HEK293T (cell line): Measurements from ENCODE around the gene BOD1.

Experiments used
- CTCF ChIA-PET: fragments of 350-600 bp; formaldehyde crosslinking; extraction: SDS; loops from one replicate; lab custom pipeline; 2021; ENCODE audit warnings: antibody characterized with exemption, inconsistent platforms; lab: Yijun Ruan, JAX
- POLR2A ChIA-PET: fragments of 350-600 bp; formaldehyde crosslinking; extraction: SDS; loops from one replicate; lab custom pipeline; 2020; ENCODE audit warnings: antibody characterized with exemption, inconsistent platforms; lab: Yijun Ruan, JAX
- DNase-seq: peaks from one replicate; pipeline ENCODE4 v3.0.0; 2012; ENCODE audit warnings: mixed read lengths; ENCODE audit errors: extremely low spot score
- ARNT ChIP-seq: fragments of 450-650 bp; IDR thresholded peaks from 2 replicates; pipeline ENCODE4 v1.6.1; 2017; ENCODE audit warnings: mild to moderate bottlenecking
- BHLHE40 ChIP-seq: fragments of 450-650 bp; IDR thresholded peaks from 2 replicates; pipeline ENCODE4 v1.6.1; 2016; ENCODE audit warnings: mild to moderate bottlenecking, moderate library complexity, borderline replicate concordance
- CTBP1 ChIP-seq: fragments of 450-650 bp; IDR thresholded peaks from 2 replicates; pipeline ENCODE4 v1.6.1; 2016; ENCODE audit warnings: borderline replicate concordance
- ELF4 ChIP-seq: fragments of 450-650 bp; IDR thresholded peaks from 2 replicates; pipeline ENCODE4 v1.6.1; 2017; ENCODE audit warnings: antibody characterized with exemption
- FOXA1 ChIP-seq: fragments of 450-650 bp; IDR thresholded peaks from 2 replicates; pipeline ENCODE4 v1.6.1; 2016; ENCODE audit warnings: mild to moderate bottlenecking
- FOXK2 ChIP-seq: fragments of 450-650 bp; IDR thresholded peaks from 2 replicates; pipeline ENCODE4 v1.6.1; 2016; ENCODE audit warnings: mild to moderate bottlenecking
- FOXM1 ChIP-seq: fragments of 450-650 bp; IDR thresholded peaks from 2 replicates; pipeline ENCODE4 v1.6.1; 2017; ENCODE audit warnings: mild to moderate bottlenecking, borderline replicate concordance
- HDGF ChIP-seq: fragments of 450-650 bp; IDR thresholded peaks from 2 replicates; pipeline ENCODE4 v1.6.1; 2017; ENCODE audit warnings: antibody characterized with exemption, borderline replicate concordance
- L3MBTL2 ChIP-seq: fragments of 450-650 bp; conservative IDR thresholded peaks from 2 replicates; pipeline ENCODE4 v1.6.1; 2016; ENCODE audit warnings: mild to moderate bottlenecking
- LEF1 ChIP-seq: fragments of 450-650 bp; IDR thresholded peaks from 2 replicates; pipeline ENCODE4 v1.6.1; 2017; ENCODE audit warnings: mild to moderate bottlenecking, borderline replicate concordance
- NFRKB ChIP-seq: fragments of 450-650 bp; IDR thresholded peaks from 2 replicates; pipeline ENCODE4 v1.6.1; 2016; ENCODE audit warnings: mild to moderate bottlenecking, moderate library complexity
- SP1 ChIP-seq: fragments of 450-650 bp; IDR thresholded peaks from 2 replicates; pipeline ENCODE4 v1.6.1; 2017
- SUZ12 ChIP-seq: fragments of 450-650 bp; IDR thresholded peaks from 2 replicates; pipeline ENCODE4 v1.6.1; 2016; ENCODE audit warnings: mild to moderate bottlenecking
- TARDBP ChIP-seq: fragments of 450-650 bp; IDR thresholded peaks from 2 replicates; pipeline ENCODE4 v1.6.1; 2016
- ZNF384 ChIP-seq: fragments of 450-650 bp; IDR thresholded peaks from 2 replicates; pipeline ENCODE4 v1.6.1; 2016
- TF ChIP-seq, protein P1 (sequence below): fragments of 450-650 bp; IDR thresholded peaks from 2 replicates; pipeline ENCODE4 v1.6.1; 2016

Gene BOD1

GRCh38 chr5:173616577-173617118, at the start of gene BOD1:
BOD1 (minus strand) TSS chr5:173616650; CDS start chr5:173616436, 214 bp downstream.
- no peak for TF ChIP-seq LEF1
- TF ChIP-seq SUZ12, result peak; percentile 97
- TF ChIP-seq ELF4, result peak; percentile 96
- TF ChIP-seq L3MBTL2, result peak; percentile 85
- TF ChIP-seq SP1, result no peak
- TF ChIP-seq FOXK2, result no peak
- CTCF ChIA-PET, result interaction anchor here (0.7 to 2.5 kb wide), 9 partner anchors 12 to 368 kb away, joined by 3 to 16 read pairs (median 4); no protein-coding TSS in a partner anchor
- POLR2A ChIA-PET, result interaction anchor here (0.8 to 4.6 kb wide), 10 partner anchors 32 to 1135 kb away, joined by 3 to 28 read pairs (median 4); partner anchors contain the start of gene STC2

DNA sequence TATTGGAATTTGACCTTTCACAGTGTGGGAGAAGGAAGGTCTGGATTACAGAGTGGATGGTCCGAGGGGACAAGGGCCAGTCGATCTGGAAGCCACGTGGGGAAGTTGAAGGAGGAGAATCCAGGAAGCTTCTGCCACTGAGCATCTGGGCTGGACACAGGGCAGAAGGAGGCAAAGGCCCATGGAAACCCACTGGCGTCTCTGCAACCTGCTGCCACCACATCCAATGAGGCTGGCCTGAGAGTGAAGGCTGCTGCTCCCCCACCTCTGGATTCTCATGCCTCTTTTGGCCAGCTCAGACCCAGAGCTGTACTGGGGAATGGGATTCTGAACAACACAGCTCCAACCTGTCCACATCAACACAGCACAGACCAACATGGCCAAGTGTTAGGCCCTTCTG, 48.9 kb upstream of the BOD1 start:
- POLR2A ChIA-PET, result no interaction called here
- no peak for TF ChIP-seq BHLHE40
- no peak for TF ChIP-seq LEF1
- no peak for TF ChIP-seq FOXM1
- TF ChIP-seq TARDBP, result no peak
- no peak for TF ChIP-seq CTBP1
- no peak for TF ChIP-seq SUZ12
- TF ChIP-seq, protein P1, sequence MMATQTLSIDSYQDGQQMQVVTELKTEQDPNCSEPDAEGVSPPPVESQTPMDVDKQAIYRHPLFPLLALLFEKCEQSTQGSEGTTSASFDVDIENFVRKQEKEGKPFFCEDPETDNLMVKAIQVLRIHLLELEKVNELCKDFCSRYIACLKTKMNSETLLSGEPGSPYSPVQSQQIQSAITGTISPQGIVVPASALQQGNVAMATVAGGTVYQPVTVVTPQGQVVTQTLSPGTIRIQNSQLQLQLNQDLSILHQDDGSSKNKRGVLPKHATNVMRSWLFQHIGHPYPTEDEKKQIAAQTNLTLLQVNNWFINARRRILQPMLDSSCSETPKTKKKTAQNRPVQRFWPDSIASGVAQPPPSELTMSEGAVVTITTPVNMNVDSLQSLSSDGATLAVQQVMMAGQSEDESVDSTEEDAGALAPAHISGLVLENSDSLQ, result no peak
- CTCF ChIA-PET, result no interaction called here
- no peak for DNase-seq

More at GRCh38 chr5:173616577-173617118, at the start of gene BOD1:
- peak; percentile 94 for DNase-seq

GRCh38 chr5:173664154-173664526, 47.7 kb upstream of the BOD1 start:
- TF ChIP-seq L3MBTL2 (no peak), NFRKB (no peak), CTBP1 (no peak), LEF1 (no peak), TARDBP (no peak), FOXK2 (no peak), FOXA1 (no peak), FOXM1 (no peak), SP1 (no peak)
- TF ChIP-seq, protein P1, result no peak
- DNase-seq, result no peak
- CTCF ChIA-PET, result interaction anchor here (0.9 kb wide), 1 partner anchor 34 kb away, joined by 4 read pairs; no protein-coding TSS in a partner anchor
- POLR2A ChIA-PET, result no interaction called here

- POLR2A ChIA-PET, result no interaction called here
- DNase-seq, result no peak
- CTCF ChIA-PET, result interaction anchor here (0.9 kb wide), 1 partner anchor 34 kb away, joined by 4 read pairs; no protein-coding TSS in a partner anchor
- TF ChIP-seq FOXM1 (no peak), TARDBP (no peak)
Measured at GRCh38 chr5:173663352-173664153, 47.1 kb upstream of the BOD1 start.

- CTCF ChIA-PET, result no interaction called here
- POLR2A ChIA-PET, result no interaction called here
- DNase-seq, result no peak
Measured at GRCh38 chr5:173662581-173663351, 46.3 kb upstream of the BOD1 start.

More at GRCh38 chr5:173662581-173663351, 46.3 kb upstream of the BOD1 start:
- no peak for TF ChIP-seq ARNT
- TF ChIP-seq FOXM1, result no peak
- TF ChIP-seq HDGF, result no peak
- TF ChIP-seq ELF4, result no peak
- no peak for TF ChIP-seq BHLHE40
- no peak for TF ChIP-seq LEF1
- TF ChIP-seq, protein P1, result no peak
- no peak for TF ChIP-seq CTBP1
- TF ChIP-seq L3MBTL2, result no peak
- no peak for TF ChIP-seq FOXK2
- TF ChIP-seq SUZ12, result no peak
- no peak for TF ChIP-seq NFRKB
- no peak for TF ChIP-seq FOXA1
- TF ChIP-seq TARDBP, result no peak
- no peak for TF ChIP-seq ZNF384
- no peak for TF ChIP-seq SP1
